Upper lobe of left lung (tissue), 6 donors: Measurements from ENCODE around the gene MRPS9. TPM values are rescaled to one million over a fixed set of nuclear protein-coding genes. Genes with fewer than 3 reads are reported as not detected.
A peak's percentile ranks its signal among the peaks of the same experiment; 100 is the strongest.

Source experiments
- ATAC-seq, 2 donors: fragments of 200-7000 bp; cut with Tn5 transposase; one replicate each; pipeline ENCODE4 v1.9.1; 2022; ENCODE audit warnings: mild to moderate bottlenecking in 2 of 2, moderate library complexity in 2 of 2; ENCODE audit not compliant: low FRiP score in 2 of 2
- DNase-seq, 2 donors: peaks; one replicate each; pipeline ENCODE4 v3.0.0-alpha.2; 2019 to 2020
- H3K27ac ChIP-seq, 4 donors: fragments of 200-600 bp; sonication (generic); one replicate each; pipeline ENCODE4 v1.5.1; 2016 to 2019
- H3K27me3 ChIP-seq, 4 donors: fragments of 200-600 bp; sonication (generic); one replicate each; pipeline ENCODE4 v1.5.1; 2017 to 2019
- H3K36me3 ChIP-seq, 4 donors: fragments of 200-600 bp; sonication (generic); one replicate each; pipeline ENCODE4 v1.5.1; 2016 to 2019
- H3K4me1 ChIP-seq, 4 donors: fragments of 200-600 bp; sonication (generic); one replicate each; pipeline ENCODE4 v1.5.1; 2018 to 2019
- H3K4me3 ChIP-seq, 4 donors: fragments of 200-600 bp; sonication (generic); one replicate each; pipeline ENCODE4 v1.5.1; 2017 to 2019; ENCODE audit warnings: mild to moderate bottlenecking in 2 of 4, moderate library complexity in 1 of 4
- H3K9me3 ChIP-seq, 4 donors: fragments of 200-600 bp; sonication (generic); one replicate each; pipeline ENCODE4 v1.5.1; 2018 to 2019
- EP300 ChIP-seq, 4 donors: sonication (generic); formaldehyde crosslinking; IDR thresholded peaks; one replicate each; pipeline ENCODE4 v1.5.1; 2017; ENCODE audit warnings: antibody characterized with exemption in 4 of 4, control low read depth in 2 of 4
- POLR2A ChIP-seq, 4 donors: fragments of 450-650 bp; IDR thresholded peaks; one replicate each; pipeline ENCODE4 v1.5.1; 2016 to 2017; ENCODE audit warnings: antibody characterized with exemption in 4 of 4, mild to moderate bottlenecking in 2 of 4
- POLR2AphosphoS5 ChIP-seq, 2 donors: sonication (generic); formaldehyde crosslinking; IDR thresholded peaks; one replicate each; pipeline ENCODE4 v1.5.1; 2017; ENCODE audit warnings: antibody characterized with exemption in 2 of 2
- WGBS, 2 donors: methylation state at CpG; one replicate each; pipeline ENCODE4 v1.1.5; 2017 to 2018; 5-methylcytosine and 5-hydroxymethylcytosine counted together
- total RNA-seq, 6 donors: library from RNA; depleted of rRNA in 4 of 6; stranded (reverse); fragments of >200 nt in 4 of 6; gene quantifications; one replicate each; pipeline versions ENCODE4 v1.1.0 to v1.2.1, GENCODE V29; 2016 to 2021
- TF ChIP-seq, protein P1 (sequence below), 6 experiments: fragments of 450-650 bp in 4 of 6; fragments of 200-600 bp in 2 of 6; sonication (generic) in 2 of 6; IDR thresholded peaks; one replicate each; pipeline ENCODE4 v1.5.1; 2016 to 2019; ENCODE audit warnings: antibody characterized with exemption in 6 of 6
- donor health status: DM: no; HTN: no; CAD: no; lungs with moderate emphysema.
- donor health status: DM: no; HTN: yes; CAD: no; lungs with severe emphysema.

The MRPS9 gene
- total RNA-seq: 10 to 100 TPM; 15.4 to 17.8 (median 17.0) TPM

DNA sequence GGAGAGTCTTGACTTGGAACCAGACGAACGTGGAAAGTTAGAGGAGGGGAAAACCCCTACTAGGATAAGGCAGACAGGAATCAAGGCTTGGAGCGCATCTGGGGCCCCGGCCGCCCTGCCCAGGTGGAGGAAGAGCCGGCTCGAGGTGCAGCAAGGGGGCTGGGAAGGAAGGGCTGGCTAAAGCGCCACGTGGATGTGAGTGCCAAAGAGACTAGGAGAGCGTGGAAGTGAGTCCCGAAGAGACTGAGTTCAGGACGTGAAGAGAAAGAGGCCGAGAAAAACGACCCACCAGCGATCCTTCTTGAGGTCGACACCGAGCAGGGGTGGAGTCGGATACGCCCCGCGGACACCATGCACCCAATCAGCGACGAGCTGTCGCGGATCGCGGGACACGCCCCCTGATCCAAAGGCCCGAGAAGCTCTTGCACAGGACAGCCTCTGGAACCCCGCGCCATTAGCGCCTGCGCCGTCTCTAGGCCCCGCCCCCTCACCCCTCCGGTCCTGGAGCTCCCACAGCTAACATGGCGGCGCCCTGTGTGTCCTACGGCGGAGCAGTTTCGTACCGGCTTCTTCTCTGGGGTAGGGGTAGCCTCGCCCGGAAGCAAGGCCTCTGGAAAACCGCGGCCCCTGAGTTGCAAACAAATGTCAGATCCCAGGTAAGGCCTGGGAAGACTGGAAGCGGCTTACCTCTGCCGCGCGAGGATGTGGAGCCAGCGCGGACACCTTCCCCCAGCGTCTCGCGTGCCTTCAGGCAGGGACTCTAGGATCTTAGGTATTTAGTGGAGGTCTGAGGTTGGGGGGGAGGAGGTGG lies at the start of gene MRPS9:
MRPS9 (plus strand) TSS at position 498 of the 811 bp plus-strand sequence; CDS start at position 522, 24 bp downstream.
- peak; percentile 100 for ATAC-seq
- Histone ChIP-seq H3K4me1 (peaks cover 6 to 18% (median 13%) of the 10 kb centered on the region in 4 donors), H3K27ac (peak within 1 kb of the TSS; percentile 73 to 87 (median 85)), H3K9me3 (no peaks in the 10 kb centered on the region), H3K36me3 (no peaks in the 10 kb centered on the region), H3K4me3 (peak within 1 kb of the TSS; percentile 75 to 97 (median 91)), H3K27me3 (no peaks in the 10 kb centered on the region)
- TF ChIP-seq POLR2A (IDR thresholded peaks at IDR 0.05): peak in 3 of 4 donors; percentile 34 to 70 (median 61)
- no peak for TF ChIP-seq EP300 (IDR thresholded peaks at IDR 0.05)
- TF ChIP-seq, protein P1, sequence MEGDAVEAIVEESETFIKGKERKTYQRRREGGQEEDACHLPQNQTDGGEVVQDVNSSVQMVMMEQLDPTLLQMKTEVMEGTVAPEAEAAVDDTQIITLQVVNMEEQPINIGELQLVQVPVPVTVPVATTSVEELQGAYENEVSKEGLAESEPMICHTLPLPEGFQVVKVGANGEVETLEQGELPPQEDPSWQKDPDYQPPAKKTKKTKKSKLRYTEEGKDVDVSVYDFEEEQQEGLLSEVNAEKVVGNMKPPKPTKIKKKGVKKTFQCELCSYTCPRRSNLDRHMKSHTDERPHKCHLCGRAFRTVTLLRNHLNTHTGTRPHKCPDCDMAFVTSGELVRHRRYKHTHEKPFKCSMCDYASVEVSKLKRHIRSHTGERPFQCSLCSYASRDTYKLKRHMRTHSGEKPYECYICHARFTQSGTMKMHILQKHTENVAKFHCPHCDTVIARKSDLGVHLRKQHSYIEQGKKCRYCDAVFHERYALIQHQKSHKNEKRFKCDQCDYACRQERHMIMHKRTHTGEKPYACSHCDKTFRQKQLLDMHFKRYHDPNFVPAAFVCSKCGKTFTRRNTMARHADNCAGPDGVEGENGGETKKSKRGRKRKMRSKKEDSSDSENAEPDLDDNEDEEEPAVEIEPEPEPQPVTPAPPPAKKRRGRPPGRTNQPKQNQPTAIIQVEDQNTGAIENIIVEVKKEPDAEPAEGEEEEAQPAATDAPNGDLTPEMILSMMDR (IDR thresholded peaks at IDR 0.05): no peak
- WGBS, 2 donors: 1% methylated on average over 38 to 53 of the region's 55 CpGs
- peak; percentile 98 to 99 for DNase-seq

DNA sequence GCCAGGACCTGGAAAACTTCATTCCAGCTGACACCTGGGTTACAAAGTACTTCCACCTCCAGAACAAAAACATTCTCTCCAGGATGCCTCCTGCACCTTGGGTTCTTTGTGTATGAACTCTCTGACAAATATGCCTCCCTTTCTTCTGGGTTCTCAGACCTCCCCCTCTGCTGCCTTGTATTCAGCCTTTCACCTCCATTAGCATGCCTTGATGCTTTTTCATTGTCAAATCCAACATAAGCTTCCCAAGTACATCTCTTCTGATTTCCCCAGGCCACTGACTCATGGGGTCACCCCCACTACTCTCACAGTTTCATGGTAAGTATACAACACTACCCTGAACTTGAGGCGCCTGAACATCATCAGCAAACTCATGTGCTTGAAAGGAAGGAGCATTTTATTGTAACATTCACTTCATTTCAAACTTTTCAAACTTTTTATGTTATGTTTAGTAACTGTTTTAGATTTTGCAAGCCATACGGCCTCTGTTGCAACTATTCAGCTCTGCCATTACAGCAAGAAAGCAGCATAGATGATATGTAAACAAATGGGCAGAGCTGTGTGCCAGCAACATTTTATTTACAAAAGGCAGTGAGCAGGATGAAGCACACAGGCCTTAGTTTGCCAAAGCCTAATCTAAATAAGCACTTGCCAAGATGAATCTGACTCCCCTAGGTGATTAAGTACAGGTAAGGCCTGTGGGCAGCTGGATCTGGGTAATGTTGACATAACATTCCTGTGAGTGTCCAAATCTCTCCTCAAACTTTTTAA lies 32.5 kb upstream of the MRPS9 start:
- Histone ChIP-seq H3K9me3 (no peaks in the 10 kb centered on the region), H3K36me3 (no peaks in the 10 kb centered on the region), H3K4me1 (no peaks in the 10 kb centered on the region), H3K27ac (no peak overlapping the region), H3K4me3 (no peak overlapping the region), H3K27me3 (no peaks in the 10 kb centered on the region)
- no peak for DNase-seq
- TF ChIP-seq POLR2AphosphoS5 (IDR thresholded peaks at IDR 0.05) (no peak), EP300 (IDR thresholded peaks at IDR 0.05) (no peak), POLR2A (IDR thresholded peaks at IDR 0.05) (no peak)
- TF ChIP-seq, protein P1 (IDR thresholded peaks at IDR 0.05): no peak
- WGBS, 2 donors: 50% methylated on average over 2 of the region's 2 CpGs
- ATAC-seq: peak; percentile 50 to 79

DNA sequence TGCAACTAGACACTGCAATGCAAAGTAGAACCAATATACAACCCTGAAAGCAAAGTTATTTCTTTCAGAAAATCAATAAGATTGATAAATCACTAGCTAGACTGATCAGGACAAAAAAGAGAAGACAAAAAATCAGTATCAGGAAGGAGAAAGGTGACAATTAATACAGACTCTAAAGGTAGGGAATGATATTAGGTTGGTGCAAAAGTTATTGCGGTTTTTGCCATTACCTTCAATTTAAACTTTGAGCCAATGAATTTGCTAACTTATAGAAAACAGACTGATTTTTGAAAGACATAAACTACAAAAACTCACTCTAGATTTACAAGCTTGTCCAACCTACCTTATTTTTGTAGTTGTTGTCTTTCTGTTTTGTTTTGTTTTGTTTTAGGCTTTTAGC lies 30.5 kb upstream of the MRPS9 start:
- WGBS, 2 donors: 90 to 95% methylated on average over 1 of the region's 1 CpG
- TF ChIP-seq POLR2A (IDR thresholded peaks at IDR 0.05) (no peak), EP300 (IDR thresholded peaks at IDR 0.05) (no peak), POLR2AphosphoS5 (IDR thresholded peaks at IDR 0.05) (no peak)
- TF ChIP-seq, protein P1 (IDR thresholded peaks at IDR 0.05): no peak
- no peak overlapping the region for H3K27ac ChIP-seq

DNA sequence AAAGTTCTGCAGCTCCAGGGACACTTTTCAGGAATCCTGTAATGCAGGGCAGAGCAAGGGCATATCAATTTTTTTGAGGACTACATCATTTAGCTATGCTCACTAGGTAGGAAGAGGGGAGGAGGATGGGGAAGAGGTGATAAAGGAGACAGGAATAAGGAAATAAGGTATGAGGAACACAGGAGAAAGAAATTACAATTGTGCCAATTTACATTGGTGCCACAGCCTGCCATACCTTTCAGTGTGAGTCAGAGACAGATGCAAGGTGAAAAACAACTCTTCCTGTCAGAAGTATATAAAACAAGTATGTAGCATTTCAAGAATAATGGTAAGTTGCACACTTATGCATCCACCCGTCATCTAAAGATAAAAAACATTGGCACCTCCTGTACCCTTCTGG lies 5.4 kb upstream of the MRPS9 start:
- WGBS, 2 donors: 86 to 96% methylated on average over 1 of the region's 1 CpG
- TF ChIP-seq, protein P1 (IDR thresholded peaks at IDR 0.05): no peak
- no peak for TF ChIP-seq POLR2A (IDR thresholded peaks at IDR 0.05)
- TF ChIP-seq EP300 (IDR thresholded peaks at IDR 0.05): no peak
- no peak for TF ChIP-seq POLR2AphosphoS5 (IDR thresholded peaks at IDR 0.05)
- H3K36me3 ChIP-seq: no peaks in the 10 kb centered on the region
- H3K27me3 ChIP-seq: no peaks in the 10 kb centered on the region
- H3K9me3 ChIP-seq: no peaks in the 10 kb centered on the region
- no peak overlapping the region for H3K27ac ChIP-seq
- no peak overlapping the region for H3K4me3 ChIP-seq
- ATAC-seq (no peak), DNase-seq (no peak)
- peaks cover 0 to 7% (median 6%) of the 10 kb centered on the region in 4 donors for H3K4me1 ChIP-seq

More for the DNA sequence above, 30.5 kb upstream of the MRPS9 start:
- ATAC-seq: no peak
- H3K27me3 ChIP-seq: no peaks in the 10 kb centered on the region
- H3K4me1 ChIP-seq: no peaks in the 10 kb centered on the region
- H3K4me3 ChIP-seq: no peak overlapping the region
- DNase-seq: no peak
- no peaks in the 10 kb centered on the region for H3K9me3 ChIP-seq
- H3K36me3 ChIP-seq: no peaks in the 10 kb centered on the region
